Skeletal muscle tissue (tissue), 4 donors: Measurements from ENCODE around the gene F2. TPM values are rescaled to one million over a fixed set of nuclear protein-coding genes. Genes with fewer than 3 reads are reported as not detected.

ENCODE experiments used
- H3K27ac ChIP-seq: one replicate; pipeline ENCODE4 v1.7.0; 2013; ENCODE audit warnings: mild to moderate bottlenecking, low read depth, low read length, inconsistent platforms
- H3K27me3 ChIP-seq, 3 donors: one replicate each; pipeline ENCODE4 v1.7.0; 2013; ENCODE audit warnings: low read length in 3 of 3; ENCODE audit not compliant: control insufficient read depth in 3 of 3, insufficient read depth in 3 of 3
- H3K36me3 ChIP-seq, 3 donors: one replicate each; pipeline ENCODE4 v1.7.0; 2013; ENCODE audit warnings: low read length in 3 of 3; ENCODE audit not compliant: control insufficient read depth in 3 of 3, insufficient read depth in 3 of 3
- H3K4me1 ChIP-seq, 3 donors: one replicate each; pipeline ENCODE4 v1.7.0; 2013; ENCODE audit warnings: low read length in 3 of 3, mild to moderate bottlenecking in 3 of 3; ENCODE audit not compliant: control insufficient read depth in 3 of 3, insufficient read depth in 3 of 3
- H3K4me3 ChIP-seq, 3 donors: one replicate each; pipeline ENCODE4 v1.7.0; 2013; ENCODE audit warnings: low read length in 3 of 3
- H3K9ac ChIP-seq, 3 donors: one replicate each; pipeline ENCODE4 v1.7.0; 2013; ENCODE audit warnings: low read length in 3 of 3, mild to moderate bottlenecking in 3 of 3, moderate library complexity in 2 of 3, low read depth in 1 of 3
- H3K9me3 ChIP-seq, 3 donors: one replicate each; pipeline ENCODE4 v1.7.0; 2013; ENCODE audit warnings: low read length in 3 of 3; ENCODE audit not compliant: control insufficient read depth in 3 of 3
- total RNA-seq: library from RNA; depleted of rRNA; stranded (reverse); fragments of >200 nt; gene quantifications from one replicate; pipeline ENCODE4 v1.2.3, GENCODE V29; 2014
- donor health status: Osteomylitis.

Gene F2
- total RNA-seq, 1 donor from 2014 or later, result 0.52 TPM

- no peaks in the 10 kb centered on the region for H3K4me1 ChIP-seq
- no peak overlapping the region for H3K4me3 ChIP-seq
- peaks cover 0 to 5% (median 1%) of the 10 kb centered on the region in 3 donors for H3K36me3 ChIP-seq
- no peaks in the 10 kb centered on the region for H3K27me3 ChIP-seq
- H3K27ac ChIP-seq, result no peak overlapping the region
- H3K9ac ChIP-seq, result no peak overlapping the region
- H3K9me3 ChIP-seq, result no peaks in the 10 kb centered on the region
Measured at GRCh38 chr11:46736615-46737014, 17.6 kb downstream of the F2 start.

GRCh38 chr11:46737699-46738098 lies 18.7 kb downstream of the F2 start:
- no peak overlapping the region for H3K9ac ChIP-seq
- no peak overlapping the region for H3K27ac ChIP-seq
- H3K27me3 ChIP-seq, result no peaks in the 10 kb centered on the region
- H3K4me1 ChIP-seq, result peaks cover 0 to under 1% (median 0%) of the 10 kb centered on the region in 3 donors
- peaks cover 3 to 13% (median 12%) of the 10 kb centered on the region in 3 donors for H3K36me3 ChIP-seq
- no peaks in the 10 kb centered on the region for H3K9me3 ChIP-seq
- H3K4me3 ChIP-seq, result no peak overlapping the region

- Histone ChIP-seq H3K9me3 (no peaks in the 10 kb centered on the region), H3K4me1 (peaks cover 0 to 7% (median 0%) of the 10 kb centered on the region in 3 donors), H3K27ac (no peak overlapping the region), H3K36me3 (peaks cover 11 to 24% (median 23%) of the 10 kb centered on the region in 3 donors), H3K4me3 (no peak overlapping the region), H3K27me3 (no peaks in the 10 kb centered on the region), H3K9ac (no peak overlapping the region)
Measured at GRCh38 chr11:46738887-46739286, 19.9 kb downstream of the F2 start.

GRCh38 chr11:46741600-46742484 lies 22.8 kb downstream of the F2 start:
- peaks cover 31 to 48% (median 47%) of the 10 kb centered on the region in 3 donors for H3K36me3 ChIP-seq
- H3K4me1 ChIP-seq, result peaks cover 0 to 7% (median 0%) of the 10 kb centered on the region in 3 donors
- no peak overlapping the region for H3K9ac ChIP-seq
- no peaks in the 10 kb centered on the region for H3K27me3 ChIP-seq
- no peak overlapping the region for H3K4me3 ChIP-seq
- peak overlapping the region; percentile 68 for H3K27ac ChIP-seq
- no peaks in the 10 kb centered on the region for H3K9me3 ChIP-seq

- H3K9ac ChIP-seq, result no peak overlapping the region
- H3K27me3 ChIP-seq, result no peaks in the 10 kb centered on the region
- peaks cover 42 to 59% (median 54%) of the 10 kb centered on the region in 3 donors for H3K36me3 ChIP-seq
- no peak overlapping the region for H3K4me3 ChIP-seq
- no peaks in the 10 kb centered on the region for H3K9me3 ChIP-seq
- H3K27ac ChIP-seq, result peak overlapping the region; percentile 68
- H3K4me1 ChIP-seq, result peaks cover 0 to 7% (median 0%) of the 10 kb centered on the region in 3 donors
Measured at GRCh38 chr11:46743043-46743442, 24.0 kb downstream of the F2 start.

- H3K27me3 ChIP-seq, result no peaks in the 10 kb centered on the region
- H3K4me1 ChIP-seq, result peaks cover 0 to 7% (median 0%) of the 10 kb centered on the region in 3 donors
- peaks cover 45 to 66% (median 58%) of the 10 kb centered on the region in 3 donors for H3K36me3 ChIP-seq
- no peaks in the 10 kb centered on the region for H3K9me3 ChIP-seq
- H3K9ac ChIP-seq, result no peak overlapping the region
- no peak overlapping the region for H3K4me3 ChIP-seq
- peak overlapping the region; percentile 49 for H3K27ac ChIP-seq
Measured at GRCh38 chr11:46743693-46744339, 24.8 kb downstream of the F2 start.

GRCh38 chr11:46745328-46745727 lies 26.3 kb downstream of the F2 start:
- H3K36me3 ChIP-seq, result peaks cover 54 to 77% (median 67%) of the 10 kb centered on the region in 3 donors

GRCh38 chr11:46745995-46746394 lies 27.0 kb downstream of the F2 start:
- H3K4me1 ChIP-seq, result peaks cover 0 to 7% (median 0%) of the 10 kb centered on the region in 3 donors
- H3K4me3 ChIP-seq, result no peak overlapping the region
- no peak overlapping the region for H3K9ac ChIP-seq
- no peak overlapping the region for H3K27ac ChIP-seq
- H3K36me3 ChIP-seq, result peaks cover 60 to 84% (median 73%) of the 10 kb centered on the region in 3 donors
- no peaks in the 10 kb centered on the region for H3K9me3 ChIP-seq
- no peaks in the 10 kb centered on the region for H3K27me3 ChIP-seq

More at GRCh38 chr11:46745328-46745727, 26.3 kb downstream of the F2 start:
- H3K4me1 ChIP-seq, result peaks cover 0 to 7% (median 0%) of the 10 kb centered on the region in 3 donors
- no peak overlapping the region for H3K9ac ChIP-seq
- H3K9me3 ChIP-seq, result no peaks in the 10 kb centered on the region
- H3K27ac ChIP-seq, result no peak overlapping the region
- H3K4me3 ChIP-seq, result no peak overlapping the region
- no peaks in the 10 kb centered on the region for H3K27me3 ChIP-seq

- Histone ChIP-seq H3K36me3 (peaks cover 63 to 83% (median 73%) of the 10 kb centered on the region in 3 donors), H3K4me3 (no peak overlapping the region), H3K27ac (no peak overlapping the region), H3K9me3 (no peaks in the 10 kb centered on the region), H3K9ac (no peak overlapping the region), H3K4me1 (peaks cover 0 to 7% (median 0%) of the 10 kb centered on the region in 3 donors), H3K27me3 (no peaks in the 10 kb centered on the region)
Measured at GRCh38 chr11:46747150-46747549, 28.1 kb downstream of the F2 start.

- H3K36me3 ChIP-seq, result peaks cover 34 to 64% (median 62%) of the 10 kb centered on the region in 3 donors
Measured at GRCh38 chr11:46755962-46756361, 36.9 kb downstream of the F2 start.

More at GRCh38 chr11:46755962-46756361, 36.9 kb downstream of the F2 start:
- Histone ChIP-seq H3K27me3 (no peaks in the 10 kb centered on the region), H3K9me3 (no peaks in the 10 kb centered on the region), H3K9ac (no peak overlapping the region), H3K27ac (no peak overlapping the region), H3K4me1 (no peaks in the 10 kb centered on the region), H3K4me3 (no peak overlapping the region)
